HCT116 (cell line): Measurements from ENCODE around the gene PSTPIP1. TPM values are rescaled to one million over a fixed set of nuclear protein-coding genes. Genes with fewer than 3 reads are reported as not detected.

Source experiments
- ATAC-seq: fragments of 200-7000 bp; cut with Tn5 transposase; 2 replicates; pipeline ENCODE4 v1.9.1; 2020; ENCODE audit warnings: mild to moderate bottlenecking, moderate library complexity
- BruUV-seq: library from RNA; stranded (reverse); fragments of 400-500 nt; replicated peaks from 2 replicates; lab custom pipeline; 2021; lab: Mats Ljungman, UMichigan
- CTCF ChIA-PET: fragments of 300-600 bp; sonication (Branson Sonifier 250); formaldehyde crosslinking; loops from one replicate; lab custom pipeline; 2021; ENCODE audit warnings: antibody characterized with exemption; lab: Charles Lee
- POLR2A ChIA-PET: fragments of 300-600, 350-600 bp; sonication (Branson Sonifier 250); formaldehyde crosslinking; loops from one replicate; lab custom pipeline; 2021; ENCODE audit warnings: antibody characterized with exemption; lab: Charles Lee
- RAD21 ChIA-PET, 2 experiments: fragments of 300-600 bp; sonication (Branson Sonifier 250); formaldehyde crosslinking; loops; one replicate each; lab custom pipeline; 2023; ENCODE audit warnings: low total read pairs in 2 of 2; ENCODE audit not compliant: uncharacterized antibody in 2 of 2, unreplicated experiment in 2 of 2, low non-redundant PET in 1 of 2; lab: Charles Lee
- DNase-seq: peaks from one replicate; pipeline ENCODE4 v3.0.0-alpha.2; 2010; ENCODE audit warnings: low read depth, low spot score
- H2AFZ ChIP-seq: fragments of 200-600 bp; shearing (Covaris generic), sonication (generic); 2 replicates; pipeline ENCODE4 v1.6.1; 2017; ENCODE audit warnings: low read depth, mixed run types, mixed read lengths, antibody characterized with exemption, low read length; ENCODE audit not compliant: poor library complexity, severe bottlenecking
- H3K27ac ChIP-seq: 2 replicates; pipeline ENCODE4 v1.5.1; 2012; ENCODE audit warnings: low read depth, low read length
- H3K27me3 ChIP-seq: fragments of 200-600 bp; sonication (generic); 2 replicates; pipeline ENCODE4 v1.6.1; 2016; ENCODE audit warnings: mixed run types, low read length, mixed read lengths; ENCODE audit not compliant: insufficient read depth
- H3K36me3 ChIP-seq, 2 experiments: fragments of 200-500 bp in 1 of 2; fragments of 200-600 bp in 1 of 2; sonication (Bioruptor generic) in 1 of 2; sonication (generic) in 1 of 2; 2 replicates each; pipeline versions ENCODE4 v1.5.1 to v1.6.1; 2014 to 2016; ENCODE audit warnings: low read length in 2 of 2, inconsistent platforms in 1 of 2, mixed read lengths in 1 of 2, mixed run types in 1 of 2; ENCODE audit not compliant: insufficient read depth in 2 of 2, control insufficient read depth in 1 of 2
- H3K4me1 ChIP-seq, 2 experiments: fragments of 200-600 bp in 1 of 2; sonication (generic) in 1 of 2; 2 replicates each; pipeline versions ENCODE4 v1.5.1 to v1.6.1; 2012 to 2017; ENCODE audit warnings: low read length in 2 of 2, inconsistent platforms in 1 of 2, mild to moderate bottlenecking in 1 of 2, mixed read lengths in 1 of 2, mixed run types in 1 of 2, moderate library complexity in 1 of 2; ENCODE audit not compliant: insufficient read depth in 2 of 2, control insufficient read depth in 1 of 2
- H3K4me2 ChIP-seq: fragments of 200-600 bp; sonication (generic); 2 replicates; pipeline ENCODE4 v1.6.1; 2017; ENCODE audit warnings: mixed run types, low read length, mixed read lengths
- H3K4me3 ChIP-seq, 2 experiments: fragments of 200-600 bp in 1 of 2; sonication (generic) in 1 of 2; replicated peaks in 1 of 2; 2 replicates each; pipeline ENCODE4 v1.5.1; 2011 to 2016; ENCODE audit warnings: low read length in 2 of 2, control low read depth in 1 of 2, low read depth in 1 of 2, mild to moderate bottlenecking in 1 of 2, mixed read lengths in 1 of 2, mixed run types in 1 of 2
- H3K79me2 ChIP-seq: fragments of 200-600 bp; sonication (generic); 2 replicates; pipeline ENCODE4 v1.6.1; 2017; ENCODE audit warnings: mild to moderate bottlenecking, mixed run types, low read length, moderate library complexity, mixed read lengths; ENCODE audit not compliant: insufficient read depth
- H3K9ac ChIP-seq: fragments of 200-600 bp; sonication (generic); 2 replicates; pipeline ENCODE4 v1.6.1; 2016; ENCODE audit warnings: low read length, mixed read lengths
- H3K9me2 ChIP-seq: fragments of 200-600 bp; sonication (generic), shearing (Covaris generic); 2 replicates; pipeline ENCODE4 v1.6.1; 2017; ENCODE audit warnings: mixed run types, mild to moderate bottlenecking, moderate library complexity; ENCODE audit not compliant: insufficient read depth
- H3K9me3 ChIP-seq, 2 experiments: fragments of 200-500 bp in 1 of 2; fragments of 200-600 bp in 1 of 2; sonication (Bioruptor generic) in 1 of 2; sonication (generic) in 1 of 2; 2 replicates each; pipeline ENCODE4 v1.6.1; 2014 to 2017; ENCODE audit warnings: low read length in 2 of 2, mixed read lengths in 2 of 2, inconsistent platforms in 1 of 2, low read depth in 1 of 2, mild to moderate bottlenecking in 1 of 2, mixed run types in 1 of 2, moderate library complexity in 1 of 2; ENCODE audit not compliant: control insufficient read depth in 1 of 2, insufficient read depth in 1 of 2
- H4K20me1 ChIP-seq: fragments of 200-600 bp; sonication (generic), shearing (Covaris generic); 2 replicates; pipeline ENCODE4 v1.6.1; 2017; ENCODE audit warnings: mixed run types, mild to moderate bottlenecking, moderate library complexity; ENCODE audit not compliant: insufficient read depth
- ATF3 ChIP-seq: IDR thresholded peaks from 2 replicates; pipeline ENCODE4 v1.6.1; 2012
- CEBPB ChIP-seq: IDR thresholded peaks from 2 replicates; pipeline ENCODE4 v1.6.1; 2012; ENCODE audit warnings: low read depth
- CTCF ChIP-seq, 3 experiments: fragments of 200-600 bp in 1 of 3; sonication (generic) in 1 of 3; IDR thresholded peaks in 2 of 3; conservative IDR thresholded peaks in 1 of 3; 2 replicates each; pipeline ENCODE4 v1.5.1; 2012 to 2017; ENCODE audit warnings: low read depth in 2 of 3, low read length in 2 of 3, antibody characterized with exemption in 1 of 3, borderline replicate concordance in 1 of 3, control low read depth in 1 of 3, mild to moderate bottlenecking in 1 of 3, mixed read lengths in 1 of 3, mixed run types in 1 of 3, moderate library complexity in 1 of 3; ENCODE audit not compliant: insufficient read depth in 1 of 3
- EGR1 ChIP-seq: IDR thresholded peaks from 2 replicates; pipeline ENCODE4 v1.6.1; 2012; ENCODE audit warnings: low read depth
- ELF1 ChIP-seq: IDR thresholded peaks from 2 replicates; pipeline ENCODE4 v1.6.1; 2012; ENCODE audit warnings: low read depth, borderline replicate concordance
- POLR2AphosphoS5 ChIP-seq: IDR thresholded peaks from 2 replicates; pipeline ENCODE4 v1.6.1; 2011; ENCODE audit warnings: mild to moderate bottlenecking, low read depth, low read length, moderate library complexity
- REST ChIP-seq: IDR thresholded peaks from 2 replicates; pipeline ENCODE4 v1.6.1; 2012; ENCODE audit warnings: low read depth
- SIN3A ChIP-seq: IDR thresholded peaks from 2 replicates; pipeline ENCODE4 v1.6.1; 2012; ENCODE audit warnings: low read depth
- TCF7L2 ChIP-seq: IDR thresholded peaks from 2 replicates; pipeline ENCODE4 v1.7.0; 2011; ENCODE audit warnings: borderline replicate concordance, inconsistent platforms; ENCODE audit not compliant: insufficient read depth, insufficient read length; ENCODE audit errors: extremely low read depth
- YY1 ChIP-seq: IDR thresholded peaks from 2 replicates; pipeline ENCODE4 v1.6.1; 2011; ENCODE audit warnings: low read length, low read depth, moderate library complexity, mild to moderate bottlenecking; ENCODE audit not compliant: insufficient replicate concordance; ENCODE audit errors: extremely low read depth
- intact Hi-C: fragments of 100-400 bp; cut with micrococcal nuclease; formaldehyde crosslinking; loops from 2 replicates; pipeline ENCODE4 v1.10.0; 2022
- total RNA-seq: library from RNA; stranded (reverse); gene quantifications from one replicate; pipeline ENCODE4 v1.2.1, GENCODE V29; 2021; ENCODE audit not compliant: unreplicated experiment

PSTPIP1 gene
- total RNA-seq, 1 experiment from 2014 or later, result 0.79 TPM

- ChIA-PET RAD21 (no interaction called here), CTCF (no interaction called here), POLR2A (no interaction called here)
- Histone ChIP-seq H3K4me3 (no peak overlapping the region), H4K20me1 (no peaks in the 10 kb centered on the region), H2AFZ (no peak overlapping the region), H3K4me1 (no peaks in the 10 kb centered on the region), H3K79me2 (no peaks in the 10 kb centered on the region), H3K4me2 (no peak overlapping the region), H3K27me3 (no peaks in the 10 kb centered on the region), H3K9ac (no peak overlapping the region), H3K36me3 (no peaks in the 10 kb centered on the region), H3K9me3 (no peaks in the 10 kb centered on the region), H3K9me2 (no peaks in the 10 kb centered on the region), H3K27ac (no peak overlapping the region)
- intact Hi-C loops, result no loop called here
- ATAC-seq (no peak), DNase-seq (no peak)
- BruUV-seq, result no TSS peak
- TF ChIP-seq CTCF (IDR thresholded peaks at IDR 0.05 in 2 of 3, conservative IDR thresholded peaks at IDR 0.05 in 1 of 3; ENCODE audit: borderline replicate concordance in 1 of 3, insufficient read depth in 1 of 3, low read depth in 2 of 3, low read length in 2 of 3) (no peak), TCF7L2 (no peak), CEBPB (no peak), POLR2AphosphoS5 (no peak), EGR1 (no peak), ELF1 (no peak), REST (no peak), ATF3 (no peak), SIN3A (no peak), YY1 (no peak)
These were observed 7.5 kb downstream of the PSTPIP1 start for GRCh38 chr15:77002436-77002835.
